WTC11 (cell line): ENCODE data around the gene OSBPL5. TPM values are rescaled to one million over a fixed set of nuclear protein-coding genes. Genes with fewer than 3 reads are reported as not detected.

Source experiments
- ATAC-seq: fragments of 200-7000 bp; cut with Tn5 transposase; 2 replicates; pipeline ENCODE4 v1.10.0; 2021; ENCODE audit warnings: mild to moderate bottlenecking, moderate library complexity
- CTCF ChIA-PET: fragments of 300-600 bp; sonication (Branson Sonifier 250); formaldehyde crosslinking; loops from one replicate; lab custom pipeline; 2021; ENCODE audit warnings: antibody characterized with exemption; lab: Charles Lee
- POLR2A ChIA-PET: fragments of 350-600 bp; sonication (Branson Sonifier 250); formaldehyde crosslinking; loops from one replicate; lab custom pipeline; 2021; ENCODE audit warnings: antibody characterized with exemption; lab: Charles Lee
- DNase-seq: peaks from one replicate; pipeline ENCODE4 v3.0.0; 2021; ENCODE audit warnings: low spot score
- H3K27ac Mint-ChIP-seq: 2 replicates; pipeline ENCODE4 v1.8.0; 2021; ENCODE audit warnings: mixed read lengths
- H3K27me3 Mint-ChIP-seq: 2 replicates; pipeline ENCODE4 v1.8.0; 2021; ENCODE audit warnings: low read depth, mild to moderate bottlenecking, moderate library complexity, mixed read lengths
- H3K36me3 Mint-ChIP-seq: 2 replicates; pipeline ENCODE4 v1.8.0; 2021; ENCODE audit warnings: mixed read lengths
- H3K4me1 Mint-ChIP-seq: 2 replicates; pipeline ENCODE4 v1.8.0; 2022; ENCODE audit warnings: mixed read lengths
- H3K4me3 Mint-ChIP-seq: 2 replicates; pipeline ENCODE4 v1.8.0; 2021; ENCODE audit warnings: mild to moderate bottlenecking, moderate library complexity, mixed read lengths
- H3K9me3 Mint-ChIP-seq: 2 replicates; pipeline ENCODE4 v1.8.0; 2021; ENCODE audit warnings: mixed read lengths
- AR ChIP-seq: fragments of 250-450 bp; sonication (Bioruptor Pico); IDR thresholded peaks from 2 replicates; pipeline ENCODE4 v1.9.0; 2021; ENCODE audit warnings: mild to moderate bottlenecking
- JAZF1 ChIP-seq: fragments of 250-450 bp; sonication (Bioruptor Pico); IDR thresholded peaks from 2 replicates; pipeline ENCODE4 v1.9.0; 2021; ENCODE audit warnings: moderate library complexity, mild to moderate bottlenecking, inconsistent platforms
- KAT7 ChIP-seq: sonication (generic); formaldehyde crosslinking; IDR thresholded peaks from 2 replicates; pipeline ENCODE4 v1.8.1; 2023; ENCODE audit warnings: missing genetic modification reagents, mild to moderate bottlenecking, borderline replicate concordance
- ZNF416 ChIP-seq: fragments of 250-450 bp; sonication (Bioruptor Pico); IDR thresholded peaks from 2 replicates; pipeline ENCODE4 v1.9.0; 2021; ENCODE audit warnings: mild to moderate bottlenecking, inconsistent platforms
- ZNF423 ChIP-seq: fragments of 250-450 bp; sonication (Bioruptor Pico); IDR thresholded peaks from 2 replicates; pipeline ENCODE4 v2.1.2; 2022; ENCODE audit warnings: mild to moderate bottlenecking, moderate library complexity
- total RNA-seq: library from RNA; stranded (reverse); gene quantifications from 3 replicates; pipeline ENCODE4 v1.2.3, GENCODE V29; 2021
- TF ChIP-seq, protein P1 (sequence below): sonication (generic); formaldehyde crosslinking; IDR thresholded peaks from 2 replicates; pipeline ENCODE4 v1.8.0; 2023; ENCODE audit warnings: missing genetic modification reagents, mild to moderate bottlenecking, borderline replicate concordance
- TF ChIP-seq, protein P2 (sequence below): sonication (generic); formaldehyde crosslinking; IDR thresholded peaks from 2 replicates; pipeline ENCODE4 v1.8.1; 2023; ENCODE audit warnings: mild to moderate bottlenecking, missing genetic modification reagents
- TF ChIP-seq, protein P3 (sequence below): sonication (generic); formaldehyde crosslinking; IDR thresholded peaks from 2 replicates; pipeline ENCODE4 v1.8.0; 2022; ENCODE audit warnings: mild to moderate bottlenecking, missing genetic modification reagents
- TF ChIP-seq, protein P4 (sequence below): sonication (generic); formaldehyde crosslinking; conservative IDR thresholded peaks from 2 replicates; pipeline ENCODE4 v1.8.1; 2023; ENCODE audit warnings: mild to moderate bottlenecking, low read depth, missing genetic modification reagents, moderate library complexity
- TF ChIP-seq, protein P5 (sequence below): sonication (generic); formaldehyde crosslinking; IDR thresholded peaks from 2 replicates; pipeline ENCODE4 v1.8.1; 2023; ENCODE audit warnings: mild to moderate bottlenecking, missing genetic modification reagents

Gene OSBPL5
- total RNA-seq, 1 experiment from 2014 or later, result 17.7 TPM

GRCh38 chr11:3155691-3156258 is 9.3 kb downstream of the OSBPL5 start (continued):
- TF ChIP-seq ZNF416 (CRISPR knock-in tag), result no peak
- TF ChIP-seq, protein P1, sequence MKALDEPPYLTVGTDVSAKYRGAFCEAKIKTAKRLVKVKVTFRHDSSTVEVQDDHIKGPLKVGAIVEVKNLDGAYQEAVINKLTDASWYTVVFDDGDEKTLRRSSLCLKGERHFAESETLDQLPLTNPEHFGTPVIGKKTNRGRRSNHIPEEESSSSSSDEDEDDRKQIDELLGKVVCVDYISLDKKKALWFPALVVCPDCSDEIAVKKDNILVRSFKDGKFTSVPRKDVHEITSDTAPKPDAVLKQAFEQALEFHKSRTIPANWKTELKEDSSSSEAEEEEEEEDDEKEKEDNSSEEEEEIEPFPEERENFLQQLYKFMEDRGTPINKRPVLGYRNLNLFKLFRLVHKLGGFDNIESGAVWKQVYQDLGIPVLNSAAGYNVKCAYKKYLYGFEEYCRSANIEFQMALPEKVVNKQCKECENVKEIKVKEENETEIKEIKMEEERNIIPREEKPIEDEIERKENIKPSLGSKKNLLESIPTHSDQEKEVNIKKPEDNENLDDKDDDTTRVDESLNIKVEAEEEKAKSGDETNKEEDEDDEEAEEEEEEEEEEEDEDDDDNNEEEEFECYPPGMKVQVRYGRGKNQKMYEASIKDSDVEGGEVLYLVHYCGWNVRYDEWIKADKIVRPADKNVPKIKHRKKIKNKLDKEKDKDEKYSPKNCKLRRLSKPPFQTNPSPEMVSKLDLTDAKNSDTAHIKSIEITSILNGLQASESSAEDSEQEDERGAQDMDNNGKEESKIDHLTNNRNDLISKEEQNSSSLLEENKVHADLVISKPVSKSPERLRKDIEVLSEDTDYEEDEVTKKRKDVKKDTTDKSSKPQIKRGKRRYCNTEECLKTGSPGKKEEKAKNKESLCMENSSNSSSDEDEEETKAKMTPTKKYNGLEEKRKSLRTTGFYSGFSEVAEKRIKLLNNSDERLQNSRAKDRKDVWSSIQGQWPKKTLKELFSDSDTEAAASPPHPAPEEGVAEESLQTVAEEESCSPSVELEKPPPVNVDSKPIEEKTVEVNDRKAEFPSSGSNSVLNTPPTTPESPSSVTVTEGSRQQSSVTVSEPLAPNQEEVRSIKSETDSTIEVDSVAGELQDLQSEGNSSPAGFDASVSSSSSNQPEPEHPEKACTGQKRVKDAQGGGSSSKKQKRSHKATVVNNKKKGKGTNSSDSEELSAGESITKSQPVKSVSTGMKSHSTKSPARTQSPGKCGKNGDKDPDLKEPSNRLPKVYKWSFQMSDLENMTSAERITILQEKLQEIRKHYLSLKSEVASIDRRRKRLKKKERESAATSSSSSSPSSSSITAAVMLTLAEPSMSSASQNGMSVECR, result no peak

DNA sequence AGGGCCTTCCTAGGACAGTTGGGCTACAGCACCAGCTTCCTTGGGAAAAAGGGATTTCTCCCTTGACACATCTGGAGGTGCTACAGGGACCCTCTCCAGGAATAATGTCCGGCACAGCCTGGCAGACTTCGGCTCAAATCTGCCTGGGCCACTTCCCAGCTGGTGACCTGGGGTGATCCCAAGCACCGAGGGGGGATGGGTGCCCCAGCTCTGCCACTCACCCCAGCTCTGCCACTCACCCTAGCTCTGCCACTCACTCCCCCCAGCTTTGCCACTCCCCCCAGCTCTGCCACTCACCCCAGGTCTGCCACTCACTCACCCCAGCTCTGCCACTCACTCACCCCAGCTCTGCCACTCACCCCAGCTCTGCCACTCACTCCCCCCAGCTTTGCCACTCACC is 9.9 kb downstream of the OSBPL5 start:
- no peaks in the 10 kb centered on the region for H3K27me3 Mint-ChIP-seq
- ChIA-PET POLR2A (no interaction called here), CTCF (interaction anchor here (1.3 to 1.4 kb wide), 3 partner anchors 19 to 69 kb away, joined by 3 to 4 read pairs (median 4); no protein-coding TSS in a partner anchor)
- ATAC-seq (no peak), DNase-seq (no peak)
- peaks cover 42% of the 10 kb centered on the region for H3K4me1 Mint-ChIP-seq
- no peaks in the 10 kb centered on the region for H3K36me3 Mint-ChIP-seq
- no peak overlapping the region for H3K4me3 Mint-ChIP-seq
- no peaks in the 10 kb centered on the region for H3K9me3 Mint-ChIP-seq
- no peak overlapping the region; the same call in 1 of the 2 replicates for H3K27ac Mint-ChIP-seq
- no peak for TF ChIP-seq AR
- TF ChIP-seq, protein P2, sequence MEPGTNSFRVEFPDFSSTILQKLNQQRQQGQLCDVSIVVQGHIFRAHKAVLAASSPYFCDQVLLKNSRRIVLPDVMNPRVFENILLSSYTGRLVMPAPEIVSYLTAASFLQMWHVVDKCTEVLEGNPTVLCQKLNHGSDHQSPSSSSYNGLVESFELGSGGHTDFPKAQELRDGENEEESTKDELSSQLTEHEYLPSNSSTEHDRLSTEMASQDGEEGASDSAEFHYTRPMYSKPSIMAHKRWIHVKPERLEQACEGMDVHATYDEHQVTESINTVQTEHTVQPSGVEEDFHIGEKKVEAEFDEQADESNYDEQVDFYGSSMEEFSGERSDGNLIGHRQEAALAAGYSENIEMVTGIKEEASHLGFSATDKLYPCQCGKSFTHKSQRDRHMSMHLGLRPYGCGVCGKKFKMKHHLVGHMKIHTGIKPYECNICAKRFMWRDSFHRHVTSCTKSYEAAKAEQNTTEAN, result no peak
- TF ChIP-seq JAZF1, result no peak
- TF ChIP-seq, protein P3, sequence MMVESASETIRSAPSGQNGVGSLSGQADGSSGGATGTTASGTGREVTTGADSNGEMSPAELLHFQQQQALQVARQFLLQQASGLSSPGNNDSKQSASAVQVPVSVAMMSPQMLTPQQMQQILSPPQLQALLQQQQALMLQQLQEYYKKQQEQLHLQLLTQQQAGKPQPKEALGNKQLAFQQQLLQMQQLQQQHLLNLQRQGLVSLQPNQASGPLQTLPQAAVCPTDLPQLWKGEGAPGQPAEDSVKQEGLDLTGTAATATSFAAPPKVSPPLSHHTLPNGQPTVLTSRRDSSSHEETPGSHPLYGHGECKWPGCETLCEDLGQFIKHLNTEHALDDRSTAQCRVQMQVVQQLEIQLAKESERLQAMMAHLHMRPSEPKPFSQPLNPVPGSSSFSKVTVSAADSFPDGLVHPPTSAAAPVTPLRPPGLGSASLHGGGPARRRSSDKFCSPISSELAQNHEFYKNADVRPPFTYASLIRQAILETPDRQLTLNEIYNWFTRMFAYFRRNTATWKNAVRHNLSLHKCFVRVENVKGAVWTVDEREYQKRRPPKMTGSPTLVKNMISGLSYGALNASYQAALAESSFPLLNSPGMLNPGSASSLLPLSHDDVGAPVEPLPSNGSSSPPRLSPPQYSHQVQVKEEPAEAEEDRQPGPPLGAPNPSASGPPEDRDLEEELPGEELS (CRISPR knock-in tag), result no peak
- TF ChIP-seq, protein P4, sequence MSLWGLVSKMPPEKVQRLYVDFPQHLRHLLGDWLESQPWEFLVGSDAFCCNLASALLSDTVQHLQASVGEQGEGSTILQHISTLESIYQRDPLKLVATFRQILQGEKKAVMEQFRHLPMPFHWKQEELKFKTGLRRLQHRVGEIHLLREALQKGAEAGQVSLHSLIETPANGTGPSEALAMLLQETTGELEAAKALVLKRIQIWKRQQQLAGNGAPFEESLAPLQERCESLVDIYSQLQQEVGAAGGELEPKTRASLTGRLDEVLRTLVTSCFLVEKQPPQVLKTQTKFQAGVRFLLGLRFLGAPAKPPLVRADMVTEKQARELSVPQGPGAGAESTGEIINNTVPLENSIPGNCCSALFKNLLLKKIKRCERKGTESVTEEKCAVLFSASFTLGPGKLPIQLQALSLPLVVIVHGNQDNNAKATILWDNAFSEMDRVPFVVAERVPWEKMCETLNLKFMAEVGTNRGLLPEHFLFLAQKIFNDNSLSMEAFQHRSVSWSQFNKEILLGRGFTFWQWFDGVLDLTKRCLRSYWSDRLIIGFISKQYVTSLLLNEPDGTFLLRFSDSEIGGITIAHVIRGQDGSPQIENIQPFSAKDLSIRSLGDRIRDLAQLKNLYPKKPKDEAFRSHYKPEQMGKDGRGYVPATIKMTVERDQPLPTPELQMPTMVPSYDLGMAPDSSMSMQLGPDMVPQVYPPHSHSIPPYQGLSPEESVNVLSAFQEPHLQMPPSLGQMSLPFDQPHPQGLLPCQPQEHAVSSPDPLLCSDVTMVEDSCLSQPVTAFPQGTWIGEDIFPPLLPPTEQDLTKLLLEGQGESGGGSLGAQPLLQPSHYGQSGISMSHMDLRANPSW (CRISPR knock-in tag), result no peak
- TF ChIP-seq ZNF423, result no peak
- no peak for TF ChIP-seq KAT7
- TF ChIP-seq, protein P5, sequence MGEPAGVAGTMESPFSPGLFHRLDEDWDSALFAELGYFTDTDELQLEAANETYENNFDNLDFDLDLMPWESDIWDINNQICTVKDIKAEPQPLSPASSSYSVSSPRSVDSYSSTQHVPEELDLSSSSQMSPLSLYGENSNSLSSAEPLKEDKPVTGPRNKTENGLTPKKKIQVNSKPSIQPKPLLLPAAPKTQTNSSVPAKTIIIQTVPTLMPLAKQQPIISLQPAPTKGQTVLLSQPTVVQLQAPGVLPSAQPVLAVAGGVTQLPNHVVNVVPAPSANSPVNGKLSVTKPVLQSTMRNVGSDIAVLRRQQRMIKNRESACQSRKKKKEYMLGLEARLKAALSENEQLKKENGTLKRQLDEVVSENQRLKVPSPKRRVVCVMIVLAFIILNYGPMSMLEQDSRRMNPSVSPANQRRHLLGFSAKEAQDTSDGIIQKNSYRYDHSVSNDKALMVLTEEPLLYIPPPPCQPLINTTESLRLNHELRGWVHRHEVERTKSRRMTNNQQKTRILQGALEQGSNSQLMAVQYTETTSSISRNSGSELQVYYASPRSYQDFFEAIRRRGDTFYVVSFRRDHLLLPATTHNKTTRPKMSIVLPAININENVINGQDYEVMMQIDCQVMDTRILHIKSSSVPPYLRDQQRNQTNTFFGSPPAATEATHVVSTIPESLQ (CRISPR knock-in tag), result no peak
- TF ChIP-seq, all 79 proteins: peak for 0
